Measurements from ENCODE around the gene LRRC15. TPM values are rescaled to one million over a fixed set of nuclear protein-coding genes. Genes with fewer than 3 reads are reported as not detected.
A peak's percentile ranks its signal among the peaks of the same experiment; 100 is the strongest.

Gene LRRC15
- total and polyA plus RNA-seq, 4 experiments from 2014 or later = not detected

DNA sequence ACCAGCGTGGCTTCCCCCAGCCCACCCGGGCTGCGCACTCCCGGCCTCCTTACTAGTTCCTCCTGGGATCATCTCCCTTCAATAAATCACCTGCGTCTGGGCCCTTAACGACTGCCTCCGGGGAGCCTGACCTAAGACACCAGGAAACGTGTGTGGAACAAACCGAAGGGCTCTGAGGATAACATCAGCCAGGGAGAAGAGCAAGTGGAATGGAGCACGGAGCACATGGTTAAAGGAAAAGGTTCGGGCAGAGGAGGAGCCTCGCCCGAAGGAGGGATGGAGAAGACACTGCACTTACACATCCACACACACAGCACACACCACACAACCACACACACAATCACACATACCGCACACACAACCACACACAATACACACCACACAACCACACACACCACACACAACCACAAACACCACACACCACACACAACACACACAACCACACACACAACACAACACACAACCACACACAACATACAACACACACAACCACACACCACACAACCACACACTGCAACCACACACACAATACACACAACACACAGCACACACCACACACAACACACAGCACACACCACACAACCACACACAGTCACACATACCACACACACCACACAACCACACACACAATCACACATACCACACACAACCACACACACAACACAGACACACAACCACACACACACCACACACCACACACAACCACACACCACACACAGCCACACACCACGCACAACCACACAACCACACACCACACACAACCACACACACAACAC, 43.2 kb downstream of the LRRC15 start:
- no peak overlapping the region for H3K4me3 Mint-ChIP-seq
- H3K9me3 ChIP-seq (ENCODE audit: control insufficient read depth in 1 of 2, low read length in 2 of 2) = no peaks in the 10 kb centered on the region
- CTCF ChIA-PET (ENCODE audit: partially characterized antibody) = interaction anchor here (0.9 kb wide), 1 partner anchor 76 kb away, joined by 3 read pairs; no protein-coding TSS in a partner anchor

DNA sequence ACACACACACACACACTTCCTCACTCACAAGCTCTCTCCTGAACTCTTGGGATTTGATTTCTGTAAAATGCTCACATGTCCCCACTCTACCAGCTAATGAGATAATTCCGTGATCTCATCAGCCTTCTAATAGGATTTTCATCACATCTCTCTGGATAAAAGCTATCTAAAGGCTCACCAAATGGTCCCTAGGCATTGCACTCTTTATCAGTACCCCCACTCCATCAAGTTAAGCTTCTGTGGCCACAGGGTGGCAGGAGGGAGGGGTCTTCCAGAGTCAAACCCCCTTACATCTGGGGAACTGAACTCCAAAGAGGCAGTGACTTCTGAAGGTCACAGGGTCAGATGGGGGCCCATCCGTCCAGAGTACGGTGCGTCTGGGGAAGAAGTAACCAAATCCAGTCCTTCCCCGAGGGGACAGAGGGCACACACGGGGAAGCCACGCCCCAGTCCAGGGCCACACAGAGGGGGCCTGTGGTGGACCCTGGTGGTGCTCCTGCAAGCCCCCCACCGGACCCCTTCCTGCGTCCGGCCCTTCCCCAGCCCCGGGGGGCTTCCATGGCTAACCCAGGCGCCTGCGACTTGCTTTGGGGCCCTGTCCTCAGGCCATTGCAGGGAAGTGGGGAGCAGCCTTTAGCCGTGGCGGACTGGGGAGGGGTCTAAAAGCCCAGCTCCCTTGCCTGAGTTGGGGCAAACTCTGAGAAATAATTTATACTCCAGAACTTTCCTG, 44.0 kb downstream of the LRRC15 start:
- Histone ChIP-seq H3K4me3 (ENCODE audit: low read length in 2 of 2) (no peak overlapping the region), H3K9me3 (ENCODE audit: control insufficient read depth in 1 of 2, low read length in 2 of 2) (no peaks in the 10 kb centered on the region), H3K27ac (ENCODE audit: low read depth, low read length) (no peak overlapping the region), H3K4me1 (ENCODE audit: insufficient read depth, low read length) (peaks cover 9% of the 10 kb centered on the region), H3K36me3 (ENCODE audit: insufficient read depth, low read length) (no peaks in the 10 kb centered on the region), H3K27me3 (ENCODE audit: insufficient read depth, low read length) (no peaks in the 10 kb centered on the region)
- Mint-ChIP-seq H3K27me3 (peaks cover 0 to 10% of the 10 kb centered on the region in 2 donors), H3K4me1 (peaks cover 0 to 8% (median under 1%) of the 10 kb centered on the region in 4 donors), H3K27ac (no peak overlapping the region), H3K36me3 (no peaks in the 10 kb centered on the region), H3K4me3 (no peak overlapping the region), H3K9me3 (peaks cover 0 to 2% (median 0%) of the 10 kb centered on the region in 8 donors)
- intact Hi-C loops (cut with micrococcal nuclease) = no loop called here
- ChIA-PET CTCF (ENCODE audit: partially characterized antibody) (interaction anchor here (0.9 kb wide), 1 partner anchor 77 kb away, joined by 3 read pairs; no protein-coding TSS in a partner anchor), POLR2A (ENCODE audit: partially characterized antibody) (no interaction called here)
- DNase-seq = no peak

More for the DNA sequence above, 43.2 kb downstream of the LRRC15 start:
- peaks cover 9% of the 10 kb centered on the region for H3K4me1 ChIP-seq (ENCODE audit: insufficient read depth, low read length)
- Mint-ChIP-seq H3K27ac (no peak overlapping the region), H3K27me3 (peaks cover 0 to 10% of the 10 kb centered on the region in 2 donors), H3K9me3 (peaks cover 0 to 2% (median 0%) of the 10 kb centered on the region in 8 donors), H3K36me3 (no peaks in the 10 kb centered on the region), H3K4me1 (peaks cover 0 to 8% (median under 1%) of the 10 kb centered on the region in 4 donors)
- DNase-seq = peak in 2 of 5 donors; percentile 19 to 20
- intact Hi-C loops (cut with micrococcal nuclease) = no loop called here
- H3K27me3 ChIP-seq (ENCODE audit: insufficient read depth, low read length) = no peaks in the 10 kb centered on the region
- no peak overlapping the region for H3K4me3 ChIP-seq (ENCODE audit: low read length in 2 of 2)
- no peaks in the 10 kb centered on the region for H3K36me3 ChIP-seq (ENCODE audit: insufficient read depth, low read length)
- no peak overlapping the region for H3K27ac ChIP-seq (ENCODE audit: low read depth, low read length)
- POLR2A ChIA-PET (ENCODE audit: partially characterized antibody) = no interaction called here

DNA sequence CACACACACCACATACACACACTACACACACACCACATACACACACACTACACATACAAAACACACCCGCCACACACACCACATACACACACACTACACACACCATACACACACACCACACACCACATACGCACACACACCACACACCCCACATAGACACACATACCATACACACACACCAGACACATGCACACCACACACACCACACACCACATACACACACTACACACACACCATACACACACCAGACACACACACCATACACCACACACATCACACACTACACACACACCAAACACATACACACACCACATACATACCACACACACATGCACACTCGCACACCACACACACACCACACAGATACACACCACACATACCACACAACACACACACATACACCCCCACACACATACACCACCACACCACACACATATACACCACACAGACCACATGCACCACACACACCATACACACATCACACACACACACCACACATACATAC, 44.7 kb downstream of the LRRC15 start:
- intact Hi-C loops (cut with micrococcal nuclease) = no loop called here
- POLR2A ChIA-PET (ENCODE audit: partially characterized antibody) = no interaction called here
- no peaks in the 10 kb centered on the region for H3K36me3 Mint-ChIP-seq

DNA sequence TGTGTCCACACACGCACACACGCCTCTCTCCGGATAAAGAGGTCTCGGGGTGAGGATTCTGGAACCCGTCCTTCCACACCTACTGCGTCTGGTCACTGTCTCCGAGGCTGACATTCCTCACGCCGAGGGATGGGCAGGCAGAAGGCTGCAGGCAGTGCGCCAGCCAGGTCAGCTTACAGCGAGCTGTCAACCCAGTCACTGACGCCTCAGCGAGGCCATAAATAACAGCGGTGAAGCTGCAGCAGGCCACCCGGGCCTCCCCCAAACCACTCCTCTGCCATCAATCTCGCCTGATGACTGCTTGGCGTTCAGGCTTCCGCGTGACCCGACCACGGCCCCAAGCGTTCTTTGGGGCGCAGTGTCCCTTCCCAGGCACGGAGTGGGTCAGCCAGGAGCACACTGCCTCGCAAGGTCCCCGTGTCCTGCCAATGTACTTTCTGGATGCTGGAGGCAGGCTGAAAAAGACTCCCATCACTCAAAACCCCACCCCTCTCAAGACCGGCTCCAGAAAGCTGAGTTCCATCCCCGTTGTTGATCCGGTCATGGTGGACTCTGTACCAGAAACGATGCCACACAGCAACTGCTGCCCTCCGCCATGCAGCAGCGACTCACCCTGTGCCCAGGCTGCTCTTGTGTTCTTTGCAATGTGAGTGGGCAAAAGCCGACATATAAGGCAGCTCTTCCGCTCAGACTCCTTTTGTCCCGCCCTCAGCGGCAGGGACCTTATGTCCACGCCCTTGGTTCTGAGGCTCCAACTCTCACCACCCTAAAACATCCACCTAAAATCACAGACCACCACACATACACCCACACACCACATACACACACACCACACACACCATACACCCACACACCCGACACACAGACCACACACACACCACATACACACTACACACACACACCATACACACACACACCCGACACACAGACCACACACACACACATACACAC, 45.5 kb downstream of the LRRC15 start:
- no peak overlapping the region for H3K27ac Mint-ChIP-seq
- H3K27ac ChIP-seq (ENCODE audit: low read depth, low read length) = no peak overlapping the region
- H3K4me3 ChIP-seq (ENCODE audit: low read length in 2 of 2) = peak overlapping the region; percentile 5 to 21
- peaks cover 0 to 8% (median under 1%) of the 10 kb centered on the region in 4 donors for H3K4me1 Mint-ChIP-seq
- peaks cover 0 to 8% of the 10 kb centered on the region in 2 donors for H3K27me3 Mint-ChIP-seq
- peaks cover 2 to 7% (median 4%) of the 10 kb centered on the region in 8 donors for H3K9me3 Mint-ChIP-seq
- ChIA-PET POLR2A (ENCODE audit: partially characterized antibody) (no interaction called here), CTCF (ENCODE audit: partially characterized antibody) (interaction anchor here (0.7 kb wide), 1 partner anchor 9 kb away, joined by 3 read pairs; no protein-coding TSS in a partner anchor)
- no peak overlapping the region for H3K4me3 Mint-ChIP-seq
- no peaks in the 10 kb centered on the region for H3K36me3 ChIP-seq (ENCODE audit: insufficient read depth, low read length)
- H3K27me3 ChIP-seq (ENCODE audit: insufficient read depth, low read length) = no peaks in the 10 kb centered on the region
- peaks cover 0 to 1% of the 10 kb centered on the region in 2 donors for H3K9me3 ChIP-seq (ENCODE audit: control insufficient read depth in 1 of 2, low read length in 2 of 2)
- intact Hi-C loops (cut with micrococcal nuclease) = no loop called here
- DNase-seq = peak in 3 of 5 donors; percentile 18 to 43 (median 43)
- H3K4me1 ChIP-seq (ENCODE audit: insufficient read depth, low read length) = peaks cover 9% of the 10 kb centered on the region
- peaks cover 0 to 1% of the 10 kb centered on the region in 2 donors for H3K36me3 Mint-ChIP-seq

More for the DNA sequence above, 44.7 kb downstream of the LRRC15 start:
- Histone ChIP-seq H3K4me3 (ENCODE audit: low read length in 2 of 2) (no peak overlapping the region), H3K9me3 (ENCODE audit: control insufficient read depth in 1 of 2, low read length in 2 of 2) (no peaks in the 10 kb centered on the region), H3K27me3 (ENCODE audit: insufficient read depth, low read length) (no peaks in the 10 kb centered on the region), H3K27ac (ENCODE audit: low read depth, low read length) (no peak overlapping the region), H3K36me3 (ENCODE audit: insufficient read depth, low read length) (no peaks in the 10 kb centered on the region), H3K4me1 (ENCODE audit: insufficient read depth, low read length) (peaks cover 9% of the 10 kb centered on the region)
- DNase-seq = no peak
- Mint-ChIP-seq H3K27me3 (peaks cover 0 to 7% of the 10 kb centered on the region in 2 donors), H3K27ac (no peak overlapping the region), H3K9me3 (peaks cover 0 to 2% (median 0%) of the 10 kb centered on the region in 8 donors), H3K4me1 (peaks cover 0 to 8% (median under 1%) of the 10 kb centered on the region in 4 donors), H3K4me3 (no peak overlapping the region)
- CTCF ChIA-PET (ENCODE audit: partially characterized antibody) = no interaction called here

DNA sequence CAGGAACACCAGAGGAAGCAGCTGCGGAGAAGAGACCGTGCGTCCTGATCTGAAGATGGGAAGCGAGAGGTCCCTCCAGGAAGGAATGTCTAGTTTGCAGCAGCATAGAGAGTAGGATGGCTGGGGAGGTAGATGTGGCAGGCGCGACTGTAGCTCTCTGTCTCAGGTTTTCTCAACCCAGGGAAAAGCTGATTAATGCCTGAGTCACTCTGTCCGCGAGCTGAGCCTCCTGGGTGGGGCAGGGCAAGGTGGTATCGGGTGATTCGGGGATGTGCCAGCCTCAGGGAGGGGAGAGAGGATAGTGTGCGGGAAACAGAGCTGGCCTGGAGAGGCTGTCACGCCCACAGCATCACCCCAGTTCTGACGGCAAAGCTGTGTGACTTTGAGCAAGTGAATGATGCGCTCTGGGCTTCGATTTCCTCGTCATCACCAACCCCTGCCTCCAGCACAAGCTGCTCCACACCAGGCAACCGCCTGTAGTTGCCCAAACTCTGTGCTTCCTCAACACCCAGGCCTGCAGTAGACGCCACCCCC, 46.8 kb downstream of the LRRC15 start:
- POLR2A ChIA-PET (ENCODE audit: partially characterized antibody) = no interaction called here
- Mint-ChIP-seq H3K4me1 (peaks cover 0 to 8% (median under 1%) of the 10 kb centered on the region in 4 donors), H3K9me3 (peaks cover 2 to 11% (median 6%) of the 10 kb centered on the region in 8 donors), H3K27me3 (peaks cover 0 to 5% of the 10 kb centered on the region in 2 donors), H3K4me3 (peak overlapping the region in 2 of 8 donors; percentile 2 to 47), H3K36me3 (peaks cover 0 to 3% of the 10 kb centered on the region in 2 donors), H3K27ac (peak overlapping the region in 1 of 7 donors; percentile 36)
- H3K9me3 ChIP-seq (ENCODE audit: control insufficient read depth in 1 of 2, low read length in 2 of 2) = peaks cover 0 to 8% of the 10 kb centered on the region in 2 donors
- CTCF ChIA-PET (ENCODE audit: partially characterized antibody) = no interaction called here
- H3K27me3 ChIP-seq (ENCODE audit: insufficient read depth, low read length) = no peaks in the 10 kb centered on the region
- intact Hi-C loops (cut with micrococcal nuclease) = no loop called here
- H3K27ac ChIP-seq (ENCODE audit: low read depth, low read length) = no peak overlapping the region
- H3K4me3 ChIP-seq (ENCODE audit: low read length in 2 of 2) = no peak overlapping the region
- H3K4me1 ChIP-seq (ENCODE audit: insufficient read depth, low read length) = peaks cover 9% of the 10 kb centered on the region
- H3K36me3 ChIP-seq (ENCODE audit: insufficient read depth, low read length) = no peaks in the 10 kb centered on the region
- DNase-seq = no peak

Measured in CD4-positive, alpha-beta memory T cell (primary cell).